KBM-7 (cell line): Measurements from ENCODE around the gene SRD5A3.

ENCODE experiments used
- DNase-seq: peaks from one replicate; pipeline ENCODE4 v3.0.0-alpha.2; 2015
- in situ Hi-C: fragments of 300-500 bp; cut with MboI; formaldehyde crosslinking; loops from 2 replicates; pipeline ENCODE4 v1.14.3; 2020; ENCODE audit warnings: low sequenced_read_pairs, low pct_unique_long_range_greater_than_20kb, mixed read lengths

The SRD5A3 gene

GRCh38 chr4:55366621-55367020, 20.6 kb downstream of the SRD5A3 start:
- in situ Hi-C loops: no loop called here
- no peak for DNase-seq

- no peak for DNase-seq
- in situ Hi-C loops: no loop called here
Observed at GRCh38 chr4:55367084-55367722, 21.2 kb downstream of the SRD5A3 start.

- in situ Hi-C loops: no loop called here
- no peak for DNase-seq
Observed at GRCh38 chr4:55369968-55370367, 23.9 kb downstream of the SRD5A3 start.

GRCh38 chr4:55372259-55372658, 26.2 kb downstream of the SRD5A3 start:
- in situ Hi-C loops: no loop called here
- DNase-seq: no peak

- DNase-seq: no peak
- in situ Hi-C loops: no loop called here
Observed at GRCh38 chr4:55373461-55373860, 27.4 kb downstream of the SRD5A3 start.

GRCh38 chr4:55376698-55377097, 30.7 kb downstream of the SRD5A3 start:
- in situ Hi-C loops: no loop called here
- DNase-seq: no peak

GRCh38 chr4:55378617-55379467, 32.8 kb downstream of the SRD5A3 start:
- DNase-seq: no peak
- in situ Hi-C loops: no loop called here

GRCh38 chr4:55380576-55380975, 34.5 kb downstream of the SRD5A3 start:
- no peak for DNase-seq
- in situ Hi-C loops: no loop called here

- no peak for DNase-seq
- in situ Hi-C loops: no loop called here
Observed at GRCh38 chr4:55381502-55381901, 35.5 kb downstream of the SRD5A3 start.

- in situ Hi-C loops: no loop called here
- DNase-seq: no peak
Observed at GRCh38 chr4:55382488-55383003, 36.5 kb downstream of the SRD5A3 start.

- no peak for DNase-seq
- in situ Hi-C loops: no loop called here
Observed at GRCh38 chr4:55385201-55385649, 39.2 kb downstream of the SRD5A3 start.

- in situ Hi-C loops: no loop called here
- peak; percentile 13 for DNase-seq
Observed at GRCh38 chr4:55386073-55386472, 40.0 kb downstream of the SRD5A3 start.

GRCh38 chr4:55386840-55387239, 40.8 kb downstream of the SRD5A3 start:
- in situ Hi-C loops: no loop called here
- no peak for DNase-seq

GRCh38 chr4:55393461-55394320, 47.6 kb downstream of the SRD5A3 start:
- in situ Hi-C loops: no loop called here

GRCh38 chr4:55395218-55395528, 49.1 kb downstream of the SRD5A3 start:
- no peak for DNase-seq
- in situ Hi-C loops: no loop called here

More at GRCh38 chr4:55393461-55394320, 47.6 kb downstream of the SRD5A3 start:
- DNase-seq: no peak

GRCh38 chr4:55395529-55396307, 49.7 kb downstream of the SRD5A3 start, which contains the start of gene TMEM165:
TSS of gene TMEM165 (plus strand) at chr4:55395957. CDS start at chr4:55396190, 233 bp downstream.
- peak; percentile 92 for DNase-seq
- in situ Hi-C loops: no loop called here

- DNase-seq: peak; percentile 49
- in situ Hi-C loops: no loop called here
Observed at GRCh38 chr4:55396308-55397125, 50.5 kb downstream of the SRD5A3 start.

GRCh38 chr4:55397126-55397436, 51.0 kb downstream of the SRD5A3 start:
- peak; percentile 37 for DNase-seq
- in situ Hi-C loops: no loop called here
